HG03135 (cell line): ENCODE measurements around the gene THSD4.

Experiments used
- ATAC-seq: cut with Tn5 transposase; IDR thresholded peaks from one replicate; pipeline ENCODE4 v1.9.1; 2021; ENCODE audit warnings: mild to moderate bottlenecking, moderate library complexity; ENCODE audit not compliant: unreplicated experiment

The THSD4 gene

GRCh38 chr15:71097890-71098289 is 17.4 kb upstream of the THSD4 start:
- no peak for ATAC-seq

DNA sequence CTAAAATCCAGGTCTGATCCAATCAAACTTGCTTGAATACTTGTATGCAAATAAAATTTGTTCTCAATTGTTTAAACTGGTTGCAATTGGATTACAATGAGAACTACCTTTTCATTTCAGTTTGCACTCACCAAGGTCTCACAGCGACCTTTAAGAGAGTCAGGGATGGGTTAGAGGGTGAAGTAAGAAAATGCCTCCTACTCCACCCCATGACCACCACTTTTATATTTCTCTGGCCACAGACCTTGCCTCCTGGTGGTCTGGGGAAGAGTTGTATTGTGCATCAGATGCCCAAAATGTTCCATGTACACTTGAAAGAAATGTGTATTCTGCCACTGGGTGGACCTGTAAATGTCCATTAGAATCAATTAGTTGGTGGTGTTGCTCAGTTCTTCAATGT is 16.4 kb upstream of the THSD4 start:
- ATAC-seq: no peak

- ATAC-seq: no peak
These were observed 12.1 kb upstream of the THSD4 start for GRCh38 chr15:71103102-71103676.

DNA sequence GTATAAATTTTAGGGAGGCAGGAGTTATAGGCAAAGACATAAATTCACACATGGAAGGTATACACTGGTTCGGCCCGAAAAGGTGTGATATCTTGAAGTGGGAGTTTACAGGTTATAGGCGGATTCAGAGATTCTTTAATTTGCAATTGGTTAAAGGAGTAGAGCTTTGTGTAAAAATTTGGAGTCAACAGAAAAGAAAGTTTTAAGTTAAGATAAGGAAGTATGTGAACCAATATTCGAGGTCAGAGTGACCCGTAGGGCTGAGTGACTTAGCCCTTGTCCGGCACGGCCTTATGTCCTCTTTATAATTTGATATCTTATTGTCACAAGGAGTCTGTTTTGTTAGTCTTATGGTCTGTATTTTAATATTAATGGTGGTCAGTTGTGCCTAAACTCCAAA is 10.6 kb upstream of the THSD4 start:
- no peak for ATAC-seq

DNA sequence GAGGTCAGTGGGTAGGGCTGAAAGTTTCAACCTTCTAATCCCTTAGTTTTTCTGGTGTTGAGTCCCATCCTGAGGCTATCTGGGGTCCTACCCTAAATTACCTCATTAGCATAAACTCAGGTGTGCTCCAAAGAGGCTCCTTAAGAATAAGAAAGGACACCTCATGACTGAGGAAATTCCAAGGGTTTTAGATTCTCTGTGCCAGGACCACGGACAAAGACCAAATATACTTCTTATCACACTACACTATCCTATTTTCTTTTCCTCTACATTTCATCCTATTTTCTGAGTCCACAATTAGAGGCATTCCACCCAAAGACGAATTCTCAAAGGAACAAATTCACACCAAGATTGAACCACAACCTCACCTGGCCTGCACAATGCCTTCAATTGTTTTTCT is 9.8 kb upstream of the THSD4 start:
- no peak for ATAC-seq

DNA sequence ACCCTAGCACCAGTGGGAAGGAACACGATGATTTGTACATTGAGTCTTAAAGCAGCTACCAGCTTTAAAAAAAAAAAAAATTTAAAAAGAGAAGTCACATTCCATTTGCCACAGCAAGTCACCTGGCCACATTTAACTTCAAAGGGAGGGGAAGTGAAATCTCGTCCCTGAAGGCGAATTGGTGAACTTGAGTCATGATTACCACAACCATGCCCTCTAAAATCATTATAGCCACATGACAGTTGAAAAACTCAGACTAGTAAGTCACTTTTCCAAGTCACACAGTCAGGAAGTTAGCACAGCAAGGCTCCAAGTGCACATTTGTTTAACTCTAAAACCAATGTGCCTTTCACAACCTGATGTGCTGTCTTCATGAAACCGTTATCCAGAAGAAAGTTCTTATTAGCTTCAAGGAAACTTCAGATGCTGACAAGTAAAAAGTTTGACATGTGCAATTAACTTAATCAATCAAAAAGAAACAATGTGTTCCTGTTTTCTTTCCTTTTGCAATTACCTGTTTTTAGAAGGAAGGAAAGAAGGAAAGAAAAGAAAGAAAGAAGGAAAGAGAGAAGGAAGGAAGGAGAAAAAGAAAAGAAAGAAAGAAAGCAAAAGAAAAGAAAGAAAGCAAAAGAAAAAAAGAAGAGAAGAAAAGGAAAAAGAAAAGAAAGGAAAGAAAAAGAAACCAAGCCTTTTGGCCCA is 8.3 kb upstream of the THSD4 start:
- no peak for ATAC-seq

- ATAC-seq: no peak
These were observed 7.8 kb upstream of the THSD4 start for GRCh38 chr15:71107501-71107815.

- ATAC-seq: no peak
These were observed 6.1 kb upstream of the THSD4 start for GRCh38 chr15:71109130-71109529.

- no peak for ATAC-seq
These were observed 5.4 kb upstream of the THSD4 start for GRCh38 chr15:71109905-71110304.

DNA sequence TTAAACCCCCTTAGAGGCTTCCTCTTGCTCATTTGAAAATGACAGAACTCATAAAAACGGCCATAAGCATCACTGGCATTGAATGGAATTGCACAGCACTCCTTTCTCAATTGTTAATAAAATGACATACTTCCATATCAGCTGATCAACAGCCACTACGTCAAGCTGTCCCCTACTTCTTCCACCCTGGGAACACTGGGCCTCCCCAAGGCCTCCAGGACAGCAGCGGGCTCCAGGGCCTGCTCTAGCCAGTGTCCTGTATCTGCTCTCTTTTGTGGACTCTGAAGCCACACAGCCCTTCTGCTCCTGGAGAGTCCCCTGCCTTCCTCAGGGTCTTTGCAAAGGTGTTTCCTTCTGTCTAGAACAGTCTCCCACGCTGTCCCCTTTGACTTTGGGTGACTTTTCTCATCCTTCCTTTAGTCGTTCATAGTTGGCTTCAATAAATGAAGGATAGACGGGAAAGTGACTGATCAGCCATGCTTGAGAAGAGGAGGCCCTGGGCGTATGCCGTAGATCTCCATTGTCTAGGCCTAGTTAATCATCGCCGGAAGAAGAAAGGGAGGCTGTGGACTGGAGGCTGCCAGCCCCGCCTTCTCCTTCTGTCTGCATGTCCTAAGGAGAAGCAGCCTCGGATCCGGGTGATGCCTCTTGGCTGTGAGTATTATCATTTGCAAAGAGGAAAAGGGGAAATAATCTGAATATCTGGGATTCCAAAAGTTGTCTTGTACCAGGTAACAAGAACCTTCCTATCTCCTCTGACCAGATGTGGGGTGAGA is 4.7 kb upstream of the THSD4 start:
- ATAC-seq: no peak

DNA sequence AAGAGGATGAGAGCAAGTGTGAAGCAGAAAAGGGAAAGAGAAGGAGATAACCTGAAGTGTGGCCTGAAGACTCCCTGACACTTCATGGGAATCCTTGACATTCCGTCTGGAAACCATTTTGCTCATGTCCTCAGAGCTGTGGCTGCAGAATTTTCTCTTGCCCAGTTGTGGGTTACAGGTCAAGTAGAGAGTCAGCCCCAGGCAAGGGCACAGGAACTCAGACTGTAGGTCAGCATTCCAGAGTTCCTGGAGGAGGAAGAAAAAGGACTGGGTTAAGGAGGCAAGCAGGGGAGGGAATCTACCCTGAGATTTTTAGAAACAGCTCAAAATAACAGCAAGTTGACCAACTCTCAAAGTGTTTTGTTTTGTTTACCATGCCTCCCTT is 4.1 kb upstream of the THSD4 start:
- ATAC-seq: no peak

DNA sequence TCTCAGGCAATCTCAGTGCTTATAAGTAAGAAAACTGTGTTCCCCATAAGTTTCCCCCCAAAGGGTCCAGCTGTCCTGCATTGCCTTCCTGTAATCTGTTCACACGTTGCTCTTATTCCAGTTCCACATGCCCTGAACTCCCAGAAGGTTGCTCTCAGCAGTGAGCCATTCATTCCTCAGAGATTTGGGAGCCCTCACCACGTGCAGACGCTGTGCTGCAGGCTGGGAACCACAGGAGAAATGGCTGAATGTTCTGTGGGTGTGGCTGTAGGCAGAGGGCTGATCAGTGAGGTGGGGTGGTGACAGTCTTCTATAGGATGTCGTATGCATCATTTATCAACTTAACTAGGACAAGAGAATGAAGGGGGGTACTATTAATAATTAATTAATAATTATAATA is 3.3 kb upstream of the THSD4 start:
- no peak for ATAC-seq

- no peak for ATAC-seq
These were observed 2.8 kb upstream of the THSD4 start for GRCh38 chr15:71112429-71112828.

- no peak for ATAC-seq
These were observed 1.1 kb upstream of the THSD4 start for GRCh38 chr15:71114066-71114680.

- no peak for ATAC-seq
These were observed 488 bp downstream of the THSD4 start for GRCh38 chr15:71115567-71116351.

- ATAC-seq: no peak
These were observed 1.1 kb downstream of the THSD4 start for GRCh38 chr15:71116366-71116765.

DNA sequence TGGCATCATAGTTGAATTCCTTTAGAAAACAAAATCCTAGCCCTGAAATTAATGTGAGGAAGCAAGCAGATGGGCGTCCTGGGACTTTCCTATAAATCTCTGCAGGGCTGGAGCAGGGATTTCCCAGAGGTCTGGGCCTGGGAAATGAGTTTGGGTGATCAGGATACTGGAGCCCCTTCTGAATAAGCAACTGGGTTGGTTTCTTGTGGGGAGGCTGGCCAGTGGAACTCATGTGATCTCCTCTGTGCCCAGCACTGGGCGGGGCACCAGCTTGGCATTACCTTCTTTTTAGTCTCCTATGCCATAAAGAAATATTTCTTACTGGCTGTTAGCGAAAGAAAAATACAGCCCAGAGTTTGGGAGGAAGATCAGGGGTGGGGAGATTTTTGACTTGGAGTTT is 1.7 kb downstream of the THSD4 start:
- ATAC-seq: no peak

- no peak for ATAC-seq
These were observed 2.5 kb downstream of the THSD4 start for GRCh38 chr15:71117714-71118305.

GRCh38 chr15:71118345-71118744 is 3.1 kb downstream of the THSD4 start:
- ATAC-seq: no peak

DNA sequence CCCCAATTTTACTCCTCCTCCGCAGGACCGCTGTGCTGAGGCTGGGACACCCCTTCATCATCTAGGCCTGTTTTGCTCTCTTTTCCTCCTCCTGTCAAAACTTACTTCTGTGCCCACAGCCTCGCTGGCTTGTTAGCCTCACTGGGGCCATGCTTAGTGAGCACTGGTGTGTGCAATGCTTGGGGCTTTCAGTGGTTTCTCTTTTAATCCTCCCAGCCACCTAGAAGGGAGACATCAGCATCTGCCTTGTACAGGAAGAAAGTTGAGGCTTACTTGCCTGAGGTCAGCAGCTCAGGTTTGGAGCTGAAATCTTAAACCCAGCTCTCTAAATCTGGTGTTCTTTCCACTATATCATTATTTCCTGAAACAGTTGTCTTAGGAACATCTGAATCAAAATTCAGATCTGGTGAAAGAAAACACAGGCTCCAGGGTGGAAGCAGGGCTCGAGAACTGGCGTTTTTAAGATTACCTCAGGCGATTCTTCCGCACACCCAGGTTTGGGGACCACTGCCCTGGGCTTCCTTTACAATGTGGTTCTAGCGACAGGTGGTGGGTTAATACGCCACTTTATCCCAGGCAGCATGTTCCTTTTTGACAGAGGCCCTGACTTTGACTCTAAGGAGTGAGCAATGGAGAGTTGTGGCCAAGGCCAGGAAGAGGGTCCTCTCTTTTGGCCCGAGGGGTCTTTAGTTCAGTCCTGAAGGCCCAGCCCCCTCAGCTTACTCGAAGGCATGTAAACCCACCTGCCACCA is 3.8 kb downstream of the THSD4 start:
- no peak for ATAC-seq
